H1 (cell line): ENCODE data around the gene ADRA2B. TPM values are rescaled to one million over a fixed set of nuclear protein-coding genes. Genes with fewer than 3 reads are reported as not detected.

ENCODE experiments used
- CEBPB ChIP-seq: IDR thresholded peaks from 2 replicates; pipeline ENCODE4 v1.6.1; 2012; ENCODE audit warnings: low read depth, low read length
- GABPA ChIP-seq: IDR thresholded peaks from 2 replicates; pipeline ENCODE4 v1.6.1; 2011; ENCODE audit warnings: mild to moderate bottlenecking, low read length, moderate library complexity, borderline replicate concordance; ENCODE audit not compliant: insufficient read depth
- HDAC2 ChIP-seq, 2 experiments: fragments of 300-600 bp in 1 of 2; sonication (generic) in 1 of 2; IDR thresholded peaks; 2 replicates each; pipeline ENCODE4 v1.6.1; 2011 to 2012; ENCODE audit warnings: low read depth in 2 of 2, low read length in 2 of 2, mild to moderate bottlenecking in 2 of 2, moderate library complexity in 2 of 2, borderline replicate concordance in 1 of 2, inconsistent platforms in 1 of 2
- KDM1A ChIP-seq: fragments of 200-600, 300-600 bp; sonication (generic); IDR thresholded peaks from 2 replicates; pipeline ENCODE4 v1.7.1; 2016; ENCODE audit warnings: mild to moderate bottlenecking, low read length, borderline replicate concordance
- KDM5A ChIP-seq: fragments of 200-600 bp; IDR thresholded peaks from 2 replicates; pipeline ENCODE4 v1.7.1; 2012; ENCODE audit warnings: mild to moderate bottlenecking, low read length, inconsistent platforms, mixed read lengths
- RAD21 ChIP-seq, 2 experiments: IDR thresholded peaks in 1 of 2; conservative IDR thresholded peaks in 1 of 2; 2 replicates each; pipeline ENCODE4 v1.6.1; 2011; ENCODE audit warnings: low read depth in 2 of 2, low read length in 2 of 2, improper control_type of control experiment in 1 of 2, inconsistent platforms in 1 of 2, mild to moderate bottlenecking in 1 of 2, moderate library complexity in 1 of 2
- RFX5 ChIP-seq: IDR thresholded peaks from 2 replicates; pipeline ENCODE4 v1.6.1; 2011; ENCODE audit warnings: low read depth, low read length, improper control_type of control experiment, borderline replicate concordance
- polyA plus RNA-seq, 7 experiments: library from polyadenylated mRNA; depleted of rRNA in 3 of 7; stranded (reverse) in 5 of 7; unstranded in 2 of 7; fragments of >200 nt in 5 of 7; fragments of 200-250 nt in 2 of 7; gene quantifications; 1 replicate in 5 of 7; 2 replicates in 1 of 7; 4 replicates in 1 of 7; pipeline versions ENCODE4 v1.2.1 to v1.2.3, GENCODE V29; 2011 to 2013; ENCODE audit warnings: missing spikeins in 2 of 7, mixed read lengths in 2 of 7
- total RNA-seq: library from RNA; stranded (reverse); fragmentation: NEBNext Ultra II Directional; extraction: Animal tissue kit (Norgen Biotek cat#: 25700); gene quantifications from 2 replicates; pipeline ENCODE4 v1.2.1, GENCODE V29; 2021
- TF ChIP-seq, protein P1 (sequence below): fragments of 300-600 bp; sonication (generic); IDR thresholded peaks from 2 replicates; pipeline ENCODE4 v1.7.1; 2012; ENCODE audit warnings: low read length, moderate library complexity, mild to moderate bottlenecking, inconsistent platforms; ENCODE audit not compliant: insufficient replicate concordance

The ADRA2B gene
- total and polyA plus RNA-seq, 2 of the 8 experiments (the other 6 are each of a cell fraction or from before 2014, with no cell fraction given) = 5.8 to 6.5 TPM

DNA sequence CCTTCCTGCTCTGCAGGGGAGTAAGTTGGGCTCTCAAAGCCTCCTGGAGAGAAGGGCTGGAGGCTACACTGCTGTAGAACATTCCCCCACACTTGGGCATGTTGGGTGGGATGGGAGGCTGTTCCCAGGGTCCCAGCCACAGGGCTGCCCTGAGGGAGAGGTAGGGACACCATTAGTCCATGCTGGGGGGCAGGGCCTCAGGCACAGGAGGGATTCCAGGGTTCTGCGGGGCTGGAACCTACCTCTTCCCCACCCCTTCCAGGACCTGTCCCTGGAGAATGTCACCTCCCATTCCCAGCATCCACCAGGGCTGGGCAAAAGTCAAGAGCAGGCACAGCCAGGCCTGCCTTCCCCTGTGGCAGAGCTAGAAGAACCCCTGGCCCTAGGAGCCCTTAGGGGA, 6.9 kb upstream of the ADRA2B start (continued):
- TF ChIP-seq RAD21 (IDR thresholded peaks at IDR 0.05 in 1 of 2, conservative IDR thresholded peaks at IDR 0.05 in 1 of 2; ENCODE audit: low read depth in 2 of 2, low read length in 2 of 2) = no peak
- TF ChIP-seq KDM1A = no peak
- TF ChIP-seq GABPA = no peak
- TF ChIP-seq KDM5A = no peak
- TF ChIP-seq CEBPB = no peak
- TF ChIP-seq RFX5 = no peak
- no peak for TF ChIP-seq HDAC2 (IDR thresholded peaks at IDR 0.05; ENCODE audit: borderline replicate concordance in 1 of 2, low read depth in 2 of 2, low read length in 2 of 2)
- TF ChIP-seq, protein P1, sequence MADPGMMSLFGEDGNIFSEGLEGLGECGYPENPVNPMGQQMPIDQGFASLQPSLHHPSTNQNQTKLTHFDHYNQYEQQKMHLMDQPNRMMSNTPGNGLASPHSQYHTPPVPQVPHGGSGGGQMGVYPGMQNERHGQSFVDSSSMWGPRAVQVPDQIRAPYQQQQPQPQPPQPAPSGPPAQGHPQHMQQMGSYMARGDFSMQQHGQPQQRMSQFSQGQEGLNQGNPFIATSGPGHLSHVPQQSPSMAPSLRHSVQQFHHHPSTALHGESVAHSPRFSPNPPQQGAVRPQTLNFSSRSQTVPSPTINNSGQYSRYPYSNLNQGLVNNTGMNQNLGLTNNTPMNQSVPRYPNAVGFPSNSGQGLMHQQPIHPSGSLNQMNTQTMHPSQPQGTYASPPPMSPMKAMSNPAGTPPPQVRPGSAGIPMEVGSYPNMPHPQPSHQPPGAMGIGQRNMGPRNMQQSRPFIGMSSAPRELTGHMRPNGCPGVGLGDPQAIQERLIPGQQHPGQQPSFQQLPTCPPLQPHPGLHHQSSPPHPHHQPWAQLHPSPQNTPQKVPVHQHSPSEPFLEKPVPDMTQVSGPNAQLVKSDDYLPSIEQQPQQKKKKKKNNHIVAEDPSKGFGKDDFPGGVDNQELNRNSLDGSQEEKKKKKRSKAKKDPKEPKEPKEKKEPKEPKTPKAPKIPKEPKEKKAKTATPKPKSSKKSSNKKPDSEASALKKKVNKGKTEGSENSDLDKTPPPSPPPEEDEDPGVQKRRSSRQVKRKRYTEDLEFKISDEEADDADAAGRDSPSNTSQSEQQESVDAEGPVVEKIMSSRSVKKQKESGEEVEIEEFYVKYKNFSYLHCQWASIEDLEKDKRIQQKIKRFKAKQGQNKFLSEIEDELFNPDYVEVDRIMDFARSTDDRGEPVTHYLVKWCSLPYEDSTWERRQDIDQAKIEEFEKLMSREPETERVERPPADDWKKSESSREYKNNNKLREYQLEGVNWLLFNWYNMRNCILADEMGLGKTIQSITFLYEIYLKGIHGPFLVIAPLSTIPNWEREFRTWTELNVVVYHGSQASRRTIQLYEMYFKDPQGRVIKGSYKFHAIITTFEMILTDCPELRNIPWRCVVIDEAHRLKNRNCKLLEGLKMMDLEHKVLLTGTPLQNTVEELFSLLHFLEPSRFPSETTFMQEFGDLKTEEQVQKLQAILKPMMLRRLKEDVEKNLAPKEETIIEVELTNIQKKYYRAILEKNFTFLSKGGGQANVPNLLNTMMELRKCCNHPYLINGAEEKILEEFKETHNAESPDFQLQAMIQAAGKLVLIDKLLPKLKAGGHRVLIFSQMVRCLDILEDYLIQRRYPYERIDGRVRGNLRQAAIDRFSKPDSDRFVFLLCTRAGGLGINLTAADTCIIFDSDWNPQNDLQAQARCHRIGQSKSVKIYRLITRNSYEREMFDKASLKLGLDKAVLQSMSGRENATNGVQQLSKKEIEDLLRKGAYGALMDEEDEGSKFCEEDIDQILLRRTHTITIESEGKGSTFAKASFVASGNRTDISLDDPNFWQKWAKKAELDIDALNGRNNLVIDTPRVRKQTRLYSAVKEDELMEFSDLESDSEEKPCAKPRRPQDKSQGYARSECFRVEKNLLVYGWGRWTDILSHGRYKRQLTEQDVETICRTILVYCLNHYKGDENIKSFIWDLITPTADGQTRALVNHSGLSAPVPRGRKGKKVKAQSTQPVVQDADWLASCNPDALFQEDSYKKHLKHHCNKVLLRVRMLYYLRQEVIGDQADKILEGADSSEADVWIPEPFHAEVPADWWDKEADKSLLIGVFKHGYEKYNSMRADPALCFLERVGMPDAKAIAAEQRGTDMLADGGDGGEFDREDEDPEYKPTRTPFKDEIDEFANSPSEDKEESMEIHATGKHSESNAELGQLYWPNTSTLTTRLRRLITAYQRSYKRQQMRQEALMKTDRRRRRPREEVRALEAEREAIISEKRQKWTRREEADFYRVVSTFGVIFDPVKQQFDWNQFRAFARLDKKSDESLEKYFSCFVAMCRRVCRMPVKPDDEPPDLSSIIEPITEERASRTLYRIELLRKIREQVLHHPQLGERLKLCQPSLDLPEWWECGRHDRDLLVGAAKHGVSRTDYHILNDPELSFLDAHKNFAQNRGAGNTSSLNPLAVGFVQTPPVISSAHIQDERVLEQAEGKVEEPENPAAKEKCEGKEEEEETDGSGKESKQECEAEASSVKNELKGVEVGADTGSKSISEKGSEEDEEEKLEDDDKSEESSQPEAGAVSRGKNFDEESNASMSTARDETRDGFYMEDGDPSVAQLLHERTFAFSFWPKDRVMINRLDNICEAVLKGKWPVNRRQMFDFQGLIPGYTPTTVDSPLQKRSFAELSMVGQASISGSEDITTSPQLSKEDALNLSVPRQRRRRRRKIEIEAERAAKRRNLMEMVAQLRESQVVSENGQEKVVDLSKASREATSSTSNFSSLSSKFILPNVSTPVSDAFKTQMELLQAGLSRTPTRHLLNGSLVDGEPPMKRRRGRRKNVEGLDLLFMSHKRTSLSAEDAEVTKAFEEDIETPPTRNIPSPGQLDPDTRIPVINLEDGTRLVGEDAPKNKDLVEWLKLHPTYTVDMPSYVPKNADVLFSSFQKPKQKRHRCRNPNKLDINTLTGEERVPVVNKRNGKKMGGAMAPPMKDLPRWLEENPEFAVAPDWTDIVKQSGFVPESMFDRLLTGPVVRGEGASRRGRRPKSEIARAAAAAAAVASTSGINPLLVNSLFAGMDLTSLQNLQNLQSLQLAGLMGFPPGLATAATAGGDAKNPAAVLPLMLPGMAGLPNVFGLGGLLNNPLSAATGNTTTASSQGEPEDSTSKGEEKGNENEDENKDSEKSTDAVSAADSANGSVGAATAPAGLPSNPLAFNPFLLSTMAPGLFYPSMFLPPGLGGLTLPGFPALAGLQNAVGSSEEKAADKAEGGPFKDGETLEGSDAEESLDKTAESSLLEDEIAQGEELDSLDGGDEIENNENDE = no peak
